ENCODE data around the gene STX17. TPM values are rescaled to one million over a fixed set of nuclear protein-coding genes. Genes with fewer than 3 reads are reported as not detected.

Gene STX17
- total RNA-seq, 4 donors from 2014 or later, result 26.0 to 41.8 (median 37.9) TPM

DNA sequence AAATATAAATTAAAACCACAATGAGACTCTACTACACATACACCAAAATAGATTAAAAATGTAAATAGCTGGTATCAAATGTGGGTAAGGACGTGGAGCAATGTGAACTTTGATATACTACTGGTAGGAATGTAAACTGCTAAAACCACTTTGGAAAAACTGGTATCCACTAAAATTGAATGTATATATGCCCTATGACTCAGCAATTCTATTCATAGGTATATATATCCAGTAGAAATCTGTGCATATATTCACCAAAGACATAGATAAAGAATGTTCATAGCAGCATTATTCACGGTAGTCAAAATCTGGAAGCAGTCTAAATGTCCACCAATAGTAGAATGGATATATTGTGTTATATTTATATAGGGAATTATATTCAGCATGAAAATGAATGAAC, 107.1 kb downstream of the STX17 start:
- TF ChIP-seq, protein P1, sequence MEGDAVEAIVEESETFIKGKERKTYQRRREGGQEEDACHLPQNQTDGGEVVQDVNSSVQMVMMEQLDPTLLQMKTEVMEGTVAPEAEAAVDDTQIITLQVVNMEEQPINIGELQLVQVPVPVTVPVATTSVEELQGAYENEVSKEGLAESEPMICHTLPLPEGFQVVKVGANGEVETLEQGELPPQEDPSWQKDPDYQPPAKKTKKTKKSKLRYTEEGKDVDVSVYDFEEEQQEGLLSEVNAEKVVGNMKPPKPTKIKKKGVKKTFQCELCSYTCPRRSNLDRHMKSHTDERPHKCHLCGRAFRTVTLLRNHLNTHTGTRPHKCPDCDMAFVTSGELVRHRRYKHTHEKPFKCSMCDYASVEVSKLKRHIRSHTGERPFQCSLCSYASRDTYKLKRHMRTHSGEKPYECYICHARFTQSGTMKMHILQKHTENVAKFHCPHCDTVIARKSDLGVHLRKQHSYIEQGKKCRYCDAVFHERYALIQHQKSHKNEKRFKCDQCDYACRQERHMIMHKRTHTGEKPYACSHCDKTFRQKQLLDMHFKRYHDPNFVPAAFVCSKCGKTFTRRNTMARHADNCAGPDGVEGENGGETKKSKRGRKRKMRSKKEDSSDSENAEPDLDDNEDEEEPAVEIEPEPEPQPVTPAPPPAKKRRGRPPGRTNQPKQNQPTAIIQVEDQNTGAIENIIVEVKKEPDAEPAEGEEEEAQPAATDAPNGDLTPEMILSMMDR (IDR thresholded peaks at IDR 0.05; ENCODE audit: low read depth), result no peak

DNA sequence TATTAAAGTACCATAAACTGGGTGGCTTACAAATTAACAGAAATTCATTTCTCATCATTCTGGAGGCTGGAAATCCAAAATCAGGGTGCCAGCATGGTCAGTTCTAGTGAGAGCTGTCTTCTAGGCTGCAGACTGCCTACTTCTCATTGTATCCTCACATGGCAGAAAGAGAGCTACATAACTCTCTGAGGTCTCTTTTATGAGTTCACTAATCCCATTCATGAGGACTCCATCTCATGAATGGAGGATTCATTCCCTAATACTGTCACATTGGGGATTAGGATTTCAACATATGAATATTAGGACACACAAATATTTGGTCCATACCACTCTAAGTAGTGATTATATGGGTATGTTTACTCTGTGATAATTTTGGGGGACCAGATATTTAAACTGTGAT, 108.4 kb downstream of the STX17 start:
- TF ChIP-seq, protein P1 (IDR thresholded peaks at IDR 0.05; ENCODE audit: low read depth), result no peak

DNA sequence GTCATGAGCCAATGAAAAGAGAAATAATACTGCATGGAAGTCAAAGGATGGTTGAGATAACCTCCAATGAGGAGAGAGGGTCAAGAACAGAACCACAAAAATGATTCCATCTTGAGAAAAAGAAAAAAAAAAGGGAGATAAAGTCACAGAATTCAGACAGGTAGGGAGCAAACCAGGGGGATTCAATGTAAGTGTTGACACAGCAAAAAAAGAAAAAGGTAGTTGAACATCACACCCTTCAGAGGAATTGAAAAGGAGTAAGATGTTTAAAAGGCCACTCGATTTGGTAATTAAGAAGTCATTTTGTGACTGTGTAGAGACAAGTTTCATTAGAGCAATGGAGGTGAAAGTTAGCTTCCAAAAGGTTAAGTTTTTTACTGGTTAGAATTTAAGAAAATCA, 113.1 kb downstream of the STX17 start:
- TF ChIP-seq, protein P1 (IDR thresholded peaks at IDR 0.05; ENCODE audit: low read depth), result no peak

Other genes starting within 250 kb of the STX17 start
- 1 to 10 TPM; 2.9 to 8.8 (median 4.5) TPM for gene NR4A3, start 84.8 kb upstream of the STX17 start, total RNA-seq
- gene ERP44, start 192.3 kb downstream of the STX17 start, total RNA-seq, result 10 to 100 TPM; 17.1 to 24.0 (median 19.8) TPM
- gene INVS, start 192.6 kb downstream of the STX17 start, total RNA-seq, result 10 to 100 TPM; 33.0 to 36.4 (median 35.9) TPM

All from subcutaneous adipose tissue (tissue), 4 donors.